RWPE2 (cell line): ENCODE measurements around the gene PUM1.
"Not testable (repeated sequence)": the region's sequence is repeated elsewhere in the genome, so short reads cannot be mapped to it uniquely, and the experiment has no call there.

ENCODE experiments used
- ATAC-seq: fragments of 200-7000 bp; cut with Tn5 transposase; 3 replicates; pipeline ENCODE4 v1.9.1; 2021; ENCODE audit warnings: low read depth
- DNase-seq: peaks from one replicate; pipeline ENCODE4 v3.0.0-alpha.2; 2020; ENCODE audit warnings: low spot score
- H3K27ac ChIP-seq: fragments of 450-650 bp; 2 replicates; pipeline ENCODE4 v1.5.1; 2017; ENCODE audit warnings: mild to moderate bottlenecking; ENCODE audit not compliant: poor library complexity, severe bottlenecking
- H3K27me3 ChIP-seq: fragments of 250-450 bp; sonication (Bioruptor Pico); 2 replicates; pipeline ENCODE4 v1.5.1; 2021; ENCODE audit warnings: mild to moderate bottlenecking, moderate library complexity; ENCODE audit not compliant: insufficient read depth, poor library complexity, severe bottlenecking
- H3K36me3 ChIP-seq: fragments of 250-450 bp; sonication (Bioruptor Pico); 2 replicates; pipeline ENCODE4 v1.5.1; 2020; ENCODE audit warnings: low read depth, mild to moderate bottlenecking, moderate library complexity
- H3K4me1 ChIP-seq: fragments of 250-450 bp; sonication (Bioruptor Pico); 2 replicates; pipeline ENCODE4 v1.5.1; 2021; ENCODE audit warnings: mild to moderate bottlenecking, moderate library complexity; ENCODE audit not compliant: insufficient read depth, poor library complexity, severe bottlenecking
- H3K4me3 ChIP-seq: fragments of 250-450 bp; sonication (Bioruptor Pico); 2 replicates; pipeline ENCODE4 v1.5.1; 2021; ENCODE audit warnings: mild to moderate bottlenecking, moderate library complexity; ENCODE audit not compliant: severe bottlenecking
- H3K9me3 ChIP-seq: fragments of 250-450 bp; sonication (Bioruptor Pico); 2 replicates; pipeline ENCODE4 v1.5.1; 2021; ENCODE audit warnings: mild to moderate bottlenecking, moderate library complexity; ENCODE audit not compliant: severe bottlenecking
- CTCF ChIP-seq: fragments of 450-650 bp; IDR thresholded peaks from one replicate; pipeline ENCODE4 v1.5.1; 2017; ENCODE audit warnings: mild to moderate bottlenecking, moderate library complexity; ENCODE audit not compliant: poor library complexity, severe bottlenecking

PUM1 gene

DNA sequence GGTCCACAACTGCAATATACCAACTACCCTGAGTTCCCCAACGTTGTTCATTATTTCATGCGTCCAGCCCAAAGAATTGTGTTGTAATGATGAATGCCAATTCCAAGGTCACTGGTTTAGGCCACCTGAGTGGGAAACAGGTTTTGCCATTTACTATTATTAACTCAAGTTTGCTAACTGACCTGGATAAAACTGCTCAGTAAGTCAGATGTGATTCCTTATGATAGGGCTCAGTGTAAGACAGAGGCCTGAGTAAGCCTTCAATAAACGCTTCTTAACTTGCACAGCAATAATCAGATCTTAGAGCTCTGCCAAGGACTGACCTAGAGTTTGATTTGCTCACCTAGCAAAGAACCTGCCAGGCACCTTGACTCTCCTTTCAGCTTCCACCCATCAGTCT, 10.0 kb downstream of the PUM1 start:
- Histone ChIP-seq H3K36me3 (peaks cover 83% of the 10 kb centered on the region), H3K4me3 (no peak overlapping the region), H3K27me3 (no peaks in the 10 kb centered on the region), H3K4me1 (peaks cover 13% of the 10 kb centered on the region), H3K27ac (no peak overlapping the region), H3K9me3 (no peaks in the 10 kb centered on the region)
- no peak; the same call in 2 of the 3 replicates for ATAC-seq
- TF ChIP-seq CTCF = no peak
- DNase-seq = no peak

GRCh38 chr1:31054958-31055481, 10.5 kb downstream of the PUM1 start:
- ATAC-seq (no peak; the same call in 2 of the 3 replicates), DNase-seq (no peak)
- Histone ChIP-seq H3K4me3 (no peak overlapping the region), H3K27me3 (no peaks in the 10 kb centered on the region), H3K9me3 (no peaks in the 10 kb centered on the region), H3K36me3 (peaks cover 85% of the 10 kb centered on the region), H3K27ac (no peak overlapping the region), H3K4me1 (peaks cover 13% of the 10 kb centered on the region)
- TF ChIP-seq CTCF = no peak

DNA sequence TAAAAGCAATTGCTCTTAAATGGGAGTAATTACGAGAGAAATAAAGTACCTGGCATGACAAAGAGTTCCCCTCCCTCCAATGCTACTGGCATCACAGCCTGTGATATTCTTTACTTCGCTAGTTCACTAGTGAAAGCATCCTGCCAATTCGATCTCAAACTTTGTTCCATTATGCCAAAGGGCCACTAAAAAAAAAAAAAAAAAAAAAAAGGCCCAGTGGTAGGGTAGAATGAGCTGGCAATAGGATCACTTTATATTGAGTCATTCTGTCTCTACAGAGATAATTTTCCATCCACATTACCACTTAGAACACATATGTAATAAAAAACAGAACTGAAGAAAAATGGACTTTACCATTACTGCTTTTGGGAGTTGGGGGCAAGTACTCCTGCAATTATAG, 11.2 kb downstream of the PUM1 start:
- H3K27ac ChIP-seq = no peak overlapping the region
- no peak for TF ChIP-seq CTCF
- peaks cover 13% of the 10 kb centered on the region for H3K4me1 ChIP-seq
- ATAC-seq = 0 out of 3 replicates have a peak, but pooled peaks have one; percentile 25
- H3K27me3 ChIP-seq = no peaks in the 10 kb centered on the region
- H3K36me3 ChIP-seq = peaks cover 79% of the 10 kb centered on the region
- DNase-seq = no peak
- no peak overlapping the region for H3K4me3 ChIP-seq
- H3K9me3 ChIP-seq = no peaks in the 10 kb centered on the region

DNA sequence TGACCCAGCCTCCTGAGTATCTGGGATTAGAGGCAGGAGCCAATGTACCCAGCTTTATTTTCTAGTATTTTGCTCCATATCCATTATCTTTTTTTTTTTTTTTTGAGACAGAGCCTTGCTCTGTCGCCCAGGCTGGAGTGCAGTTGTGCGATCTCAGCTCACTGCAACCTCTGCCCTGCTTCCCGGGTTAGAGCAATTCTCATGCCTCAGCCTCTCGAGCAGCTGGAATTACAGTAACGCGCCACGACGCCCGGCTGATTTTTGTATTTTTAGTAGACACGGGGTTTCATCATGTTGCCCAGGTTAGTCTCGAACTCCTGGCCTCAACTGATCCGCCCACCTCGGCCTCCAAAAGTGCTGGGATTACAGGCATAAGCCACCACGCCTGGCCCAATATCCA, 12.9 kb downstream of the PUM1 start:
- H3K9me3 ChIP-seq, ATAC-seq, H3K27me3 ChIP-seq, DNase-seq, H3K4me3 ChIP-seq: not testable (repeated sequence)
- H3K4me1 ChIP-seq = peaks cover 21% of the 10 kb centered on the region
- peak overlapping the region; percentile 1 for H3K27ac ChIP-seq
- peaks cover 67% of the 10 kb centered on the region for H3K36me3 ChIP-seq

- Histone ChIP-seq H3K36me3 (peaks cover 67% of the 10 kb centered on the region), H3K27ac (no peak overlapping the region), H3K9me3 (no peaks in the 10 kb centered on the region), H3K4me1 (peaks cover 27% of the 10 kb centered on the region), H3K4me3 (no peak overlapping the region), H3K27me3 (no peaks in the 10 kb centered on the region)
- ATAC-seq (no peak), DNase-seq (no peak)
- no peak for TF ChIP-seq CTCF
Observed at GRCh38 chr1:31051611-31052010, 13.9 kb downstream of the PUM1 start.

- H3K4me1 ChIP-seq = peaks cover 25% of the 10 kb centered on the region
- H3K27ac ChIP-seq = peak overlapping the region; percentile 61
- not testable (repeated sequence) for H3K4me3 ChIP-seq, DNase-seq, H3K9me3 ChIP-seq, H3K27me3 ChIP-seq
- H3K36me3 ChIP-seq = peaks cover 76% of the 10 kb centered on the region
- peak; percentile 74 for ATAC-seq
Observed at GRCh38 chr1:31047507-31047906, 18.0 kb downstream of the PUM1 start.
